Mucosa of rectum (tissue), 2 donors: ENCODE measurements around the gene HEMK1.

Source experiments
- H3K27ac ChIP-seq, 2 donors: one replicate each; pipeline ENCODE4 v1.7.0; 2013; ENCODE audit warnings: inconsistent platforms in 2 of 2, low read depth in 2 of 2, low read length in 2 of 2
- H3K27me3 ChIP-seq, 2 donors: one replicate each; pipeline ENCODE4 v1.7.0; 2013; ENCODE audit warnings: low read length in 2 of 2; ENCODE audit not compliant: control insufficient read depth in 2 of 2, insufficient read depth in 2 of 2
- H3K36me3 ChIP-seq, 2 donors: one replicate each; pipeline ENCODE4 v1.7.0; 2013; ENCODE audit warnings: low read length in 2 of 2; ENCODE audit not compliant: control insufficient read depth in 2 of 2, insufficient read depth in 2 of 2
- H3K4me1 ChIP-seq, 2 donors: one replicate each; pipeline ENCODE4 v1.7.0; 2013; ENCODE audit warnings: low read length in 2 of 2, mild to moderate bottlenecking in 1 of 2; ENCODE audit not compliant: control insufficient read depth in 2 of 2, insufficient read depth in 2 of 2
- H3K4me3 ChIP-seq, 2 donors: one replicate each; pipeline ENCODE4 v1.7.0; 2013; ENCODE audit warnings: low read length in 2 of 2
- H3K9ac ChIP-seq, 2 donors: one replicate each; pipeline ENCODE4 v1.7.0; 2013; ENCODE audit warnings: low read length in 2 of 2, low read depth in 1 of 2, mild to moderate bottlenecking in 1 of 2
- H3K9me3 ChIP-seq, 2 donors: one replicate each; pipeline ENCODE4 v1.7.0; 2013; ENCODE audit warnings: low read length in 2 of 2; ENCODE audit not compliant: control insufficient read depth in 2 of 2
- donor health status: healthy.
- donor health status: Normal muscosa, but diverticular disease.

HEMK1 gene

DNA sequence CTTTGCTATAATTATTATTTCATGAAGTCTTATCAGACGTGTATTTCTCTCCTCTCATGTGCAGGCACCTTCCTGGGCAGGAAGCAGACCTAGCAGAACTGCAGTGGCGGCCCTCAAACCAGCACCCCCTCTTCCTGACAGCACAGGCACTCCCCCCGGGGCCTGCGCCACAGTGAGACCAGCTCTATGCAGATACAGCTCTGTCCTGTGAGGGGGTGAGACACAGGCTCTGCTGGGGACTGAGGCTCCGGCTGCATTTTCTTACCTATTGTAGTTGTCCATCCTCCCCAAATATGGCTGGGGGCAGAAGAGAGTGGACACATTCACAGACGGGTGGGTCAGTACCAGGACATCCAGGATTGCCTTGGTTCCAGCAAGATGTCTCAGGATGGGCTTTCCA, 37.3 kb downstream of the HEMK1 start:
- Histone ChIP-seq H3K4me3 (peak overlapping the region in 1 of 2 donors; percentile 37), H3K36me3 (peaks cover 25 to 49% of the 10 kb centered on the region in 2 donors), H3K27me3 (no peaks in the 10 kb centered on the region), H3K9me3 (no peaks in the 10 kb centered on the region), H3K4me1 (peaks cover 56 to 65% of the 10 kb centered on the region in 2 donors), H3K9ac (peak overlapping the region in 1 of 2 donors; percentile 14), H3K27ac (peak overlapping the region in 1 of 2 donors; percentile 38)

DNA sequence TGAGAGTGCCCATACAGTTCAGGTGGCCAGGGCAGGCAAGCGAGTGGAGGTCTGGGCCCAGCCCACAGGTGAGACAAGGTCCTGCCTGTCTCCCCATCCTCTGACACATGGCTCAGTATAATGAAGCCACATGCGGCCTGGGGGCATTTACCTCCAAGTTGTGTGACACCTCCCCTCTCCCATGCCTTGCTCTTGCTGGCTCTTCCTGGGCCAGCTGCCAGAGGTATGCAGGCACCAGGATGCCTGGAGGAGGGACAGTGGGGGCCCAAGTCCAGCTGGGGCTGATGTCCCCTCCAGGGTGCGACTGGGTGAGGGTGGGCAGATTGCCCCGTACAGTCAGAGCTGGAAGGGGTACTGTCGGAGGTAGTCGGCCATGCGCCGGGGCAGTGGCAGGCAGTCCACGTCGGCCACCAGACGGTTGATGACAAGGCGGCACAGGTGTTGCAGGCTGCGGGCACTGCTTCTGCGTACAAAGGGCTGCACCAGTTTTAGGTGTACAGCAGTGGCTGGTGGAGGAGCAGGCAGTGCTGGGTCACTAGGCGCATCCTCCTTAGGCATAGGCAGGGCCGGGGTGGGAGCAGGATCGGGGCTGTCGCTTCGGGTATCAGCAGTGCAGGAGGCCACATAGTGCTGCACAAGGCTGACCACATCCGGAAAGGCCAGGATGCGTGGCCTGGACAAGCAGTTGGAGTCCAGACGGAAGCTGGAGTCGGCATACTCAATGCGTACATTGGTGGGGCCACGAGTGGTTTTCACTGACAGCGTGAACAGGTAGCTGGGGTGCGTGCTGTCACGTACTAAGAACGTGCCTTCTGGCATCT, 38.2 kb downstream of the HEMK1 start:
- Histone ChIP-seq H3K27ac (peak overlapping the region in 1 of 2 donors; percentile 38), H3K9me3 (no peaks in the 10 kb centered on the region), H3K9ac (peak overlapping the region in 1 of 2 donors; percentile 24), H3K36me3 (peaks cover 25 to 49% of the 10 kb centered on the region in 2 donors), H3K4me3 (peak overlapping the region in 1 of 2 donors; percentile 37), H3K27me3 (no peaks in the 10 kb centered on the region), H3K4me1 (peaks cover 52 to 59% of the 10 kb centered on the region in 2 donors)

- Histone ChIP-seq H3K4me3 (peak overlapping the region in 1 of 2 donors; percentile 83), H3K4me1 (peaks cover 48 to 58% of the 10 kb centered on the region in 2 donors), H3K36me3 (peaks cover 25 to 49% of the 10 kb centered on the region in 2 donors), H3K27ac (no peak overlapping the region), H3K27me3 (no peaks in the 10 kb centered on the region), H3K9me3 (no peaks in the 10 kb centered on the region), H3K9ac (peak overlapping the region in 1 of 2 donors; percentile 14)
Observed at GRCh38 chr3:50608278-50608677, 39.0 kb downstream of the HEMK1 start.

DNA sequence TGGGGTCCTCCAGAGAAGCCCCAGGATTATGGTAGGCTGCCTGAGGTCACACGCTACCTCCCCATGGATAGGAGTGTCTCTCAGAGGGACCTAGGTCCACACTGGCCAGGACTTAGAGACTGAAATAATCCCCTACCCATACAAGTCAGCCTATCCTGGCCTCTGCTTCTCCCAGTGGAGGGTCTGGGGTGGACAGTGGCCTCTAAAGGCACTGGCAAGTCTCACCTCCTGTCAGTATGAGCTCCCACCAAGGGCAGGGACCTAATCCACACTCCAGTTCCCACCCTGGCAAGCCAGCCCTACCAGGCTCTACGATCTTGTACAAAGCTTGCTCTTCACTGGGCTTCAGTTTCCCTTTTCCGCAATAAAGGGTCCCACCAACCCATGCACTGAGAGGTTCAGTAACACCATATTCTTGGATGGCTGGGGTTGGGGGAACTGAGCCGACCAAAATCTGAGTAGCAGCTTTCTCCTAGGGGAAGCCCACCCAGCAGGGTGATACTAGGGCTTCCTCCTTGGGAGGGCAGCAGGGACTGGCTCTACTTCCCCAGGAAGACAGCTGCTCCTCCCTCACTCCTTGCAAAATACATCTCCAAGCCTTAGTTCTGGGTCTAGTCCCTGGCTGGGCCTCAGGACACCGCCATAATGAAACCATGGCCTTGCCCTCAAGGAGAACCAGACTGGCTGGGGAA, 39.9 kb downstream of the HEMK1 start:
- Histone ChIP-seq H3K4me1 (peaks cover 51 to 53% of the 10 kb centered on the region in 2 donors), H3K36me3 (peaks cover 25 to 45% of the 10 kb centered on the region in 2 donors), H3K9ac (peak overlapping the region in 1 of 2 donors; percentile 94), H3K9me3 (no peaks in the 10 kb centered on the region), H3K4me3 (peak overlapping the region in 1 of 2 donors; percentile 83), H3K27me3 (no peaks in the 10 kb centered on the region), H3K27ac (peak overlapping the region in 1 of 2 donors; percentile 97)

GRCh38 chr3:50609763-50610085, 40.4 kb downstream of the HEMK1 start:
- H3K4me1 ChIP-seq: peaks cover 46 to 51% of the 10 kb centered on the region in 2 donors
- peak overlapping the region; percentile 83 to 89 for H3K4me3 ChIP-seq
- H3K27me3 ChIP-seq: no peaks in the 10 kb centered on the region
- peak overlapping the region in 1 of 2 donors; percentile 97 for H3K27ac ChIP-seq
- peak overlapping the region in 1 of 2 donors; percentile 94 for H3K9ac ChIP-seq
- peaks cover 25 to 40% of the 10 kb centered on the region in 2 donors for H3K36me3 ChIP-seq
- H3K9me3 ChIP-seq: no peaks in the 10 kb centered on the region

GRCh38 chr3:50610181-50610971, 41.1 kb downstream of the HEMK1 start:
- Histone ChIP-seq H3K27me3 (no peaks in the 10 kb centered on the region), H3K9ac (peak overlapping the region; percentile 94 to 96), H3K9me3 (no peaks in the 10 kb centered on the region), H3K27ac (peak overlapping the region; percentile 96 to 97), H3K4me1 (peaks cover 43 to 46% of the 10 kb centered on the region in 2 donors), H3K36me3 (peaks cover 21 to 33% of the 10 kb centered on the region in 2 donors), H3K4me3 (peak overlapping the region; percentile 83 to 89)

DNA sequence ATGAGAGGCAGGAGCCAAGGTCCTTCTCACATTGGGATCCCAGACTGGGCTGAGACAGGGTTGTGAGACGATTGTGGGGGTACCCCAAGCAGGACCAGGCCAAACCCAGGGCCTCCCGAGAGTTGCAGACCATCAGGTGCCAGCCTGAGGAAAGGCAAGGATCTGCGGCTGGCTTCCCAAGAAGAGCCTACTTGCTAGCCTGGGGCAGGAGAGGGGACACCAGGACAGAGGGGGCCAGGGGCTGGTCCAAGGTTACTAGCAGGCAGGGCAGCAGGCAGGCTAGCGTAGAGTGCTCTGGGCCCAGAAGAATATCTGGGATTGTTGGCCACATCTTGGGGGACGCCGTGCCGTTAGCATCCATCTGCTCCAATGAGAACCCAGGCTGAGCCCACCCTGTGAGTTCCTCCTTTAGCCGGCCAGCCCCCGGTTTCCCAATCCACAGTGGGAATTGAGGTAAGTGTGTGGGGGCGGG, 41.7 kb downstream of the HEMK1 start:
- H3K4me3 ChIP-seq: peak overlapping the region; percentile 83 to 89
- H3K9ac ChIP-seq: peak overlapping the region; percentile 94 to 96
- no peaks in the 10 kb centered on the region for H3K27me3 ChIP-seq
- peaks cover 20 to 27% of the 10 kb centered on the region in 2 donors for H3K36me3 ChIP-seq
- peaks cover 41 to 42% of the 10 kb centered on the region in 2 donors for H3K4me1 ChIP-seq
- peak overlapping the region; percentile 96 to 97 for H3K27ac ChIP-seq
- H3K9me3 ChIP-seq: no peaks in the 10 kb centered on the region

DNA sequence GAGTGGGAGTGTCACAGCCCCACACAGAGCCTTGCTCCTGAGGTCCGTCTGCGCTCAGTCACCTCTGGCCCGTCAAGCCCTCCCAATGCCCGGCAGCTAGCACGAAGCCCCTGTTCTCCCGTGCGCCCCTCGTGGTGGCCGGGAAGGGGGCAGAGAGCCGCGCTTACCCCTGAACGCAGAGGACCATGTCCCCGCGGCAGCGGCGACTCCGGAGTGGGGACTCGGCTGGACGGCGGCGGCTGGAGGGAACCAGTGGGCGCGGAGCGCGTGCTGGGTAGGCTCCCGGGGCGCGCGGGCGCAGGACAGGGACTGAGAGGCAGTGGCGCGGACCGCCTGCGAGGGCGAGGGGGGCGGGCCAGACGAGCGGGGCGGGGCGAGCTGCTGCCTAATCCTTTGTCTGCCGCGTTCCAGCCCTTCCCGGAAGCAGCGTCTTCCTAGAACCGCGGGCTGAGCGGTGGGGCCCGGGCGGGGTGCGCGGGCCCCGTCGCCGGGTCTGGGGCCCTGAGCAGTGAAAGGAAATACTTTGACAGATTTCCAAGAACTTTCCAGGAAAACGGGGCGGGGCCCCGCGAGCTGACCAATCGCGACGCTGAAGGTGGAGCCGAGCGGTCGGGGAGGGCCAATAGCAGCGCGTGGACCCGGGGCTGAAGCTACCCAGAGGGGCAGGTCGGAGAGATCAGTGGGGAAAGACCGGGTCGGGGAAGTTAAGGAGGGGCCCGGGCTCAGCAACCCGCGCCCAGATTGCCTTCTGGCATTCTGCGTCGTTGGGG, 42.3 kb downstream of the HEMK1 start, which contains the start of gene CISH:
TSS of gene CISH (minus strand) at position 311 of the 770 bp plus-strand sequence. CDS start at position 187, 124 bp downstream.
- peaks cover 18 to 23% of the 10 kb centered on the region in 2 donors for H3K36me3 ChIP-seq
- H3K27ac ChIP-seq: peak within 1 kb of the TSS; percentile 96 to 97
- peaks cover 42 to 44% of the 10 kb centered on the region in 2 donors for H3K4me1 ChIP-seq
- peak within 1 kb of the TSS; percentile 83 to 89 for H3K4me3 ChIP-seq
- no peaks in the 10 kb centered on the region for H3K27me3 ChIP-seq
- no peaks in the 10 kb centered on the region for H3K9me3 ChIP-seq
- peak within 1 kb of the TSS; percentile 94 to 96 for H3K9ac ChIP-seq
